ENCODE measurements around the gene IRF1.

The IRF1 gene

DNA sequence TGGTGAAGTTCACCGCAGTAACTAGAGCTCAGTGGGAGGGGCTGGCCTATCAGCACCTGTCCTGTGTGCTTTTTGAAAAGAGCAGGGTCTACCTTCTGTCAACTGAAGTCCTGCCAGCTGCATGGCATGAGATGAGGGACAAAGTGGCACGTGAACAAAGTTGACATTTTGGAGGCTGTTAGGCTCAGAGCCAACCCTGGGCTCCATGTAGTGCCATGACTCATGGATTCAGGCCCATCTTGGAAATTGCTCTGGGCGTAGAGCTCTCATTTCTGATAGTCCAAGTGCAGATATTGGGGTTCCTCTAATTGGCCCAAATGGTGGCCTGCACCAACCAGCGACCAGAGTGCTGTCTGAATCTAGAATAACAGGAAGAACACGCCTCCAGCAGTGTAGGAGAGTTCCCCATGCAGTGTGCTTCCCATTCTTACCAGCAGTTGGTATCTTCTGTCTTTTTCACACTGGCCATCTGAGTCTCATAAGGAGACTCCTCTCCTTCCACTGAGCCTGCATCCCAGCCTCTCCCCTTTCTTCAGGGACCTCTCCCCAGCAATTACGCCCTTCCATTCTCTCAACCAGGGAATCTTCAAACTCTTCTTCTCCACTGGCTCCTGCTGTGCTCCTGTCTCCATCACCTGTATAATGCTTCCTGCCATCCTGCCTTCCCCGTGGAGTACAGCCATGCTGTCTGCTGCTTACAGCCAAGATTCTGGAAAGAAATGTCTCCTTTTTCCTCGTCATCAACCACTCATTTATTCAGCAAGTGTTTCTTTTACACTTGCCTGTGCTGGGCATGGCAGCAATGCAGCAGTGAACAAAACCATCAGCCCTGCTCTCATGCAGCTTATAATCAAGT lies 30.4 kb downstream of the IRF1 start:
- no peak for DNase-seq (ENCODE audit: low read depth)
- no peak overlapping the region for H3K4me3 ChIP-seq (ENCODE audit: low read depth, low read length)
- TF ChIP-seq, protein P1, sequence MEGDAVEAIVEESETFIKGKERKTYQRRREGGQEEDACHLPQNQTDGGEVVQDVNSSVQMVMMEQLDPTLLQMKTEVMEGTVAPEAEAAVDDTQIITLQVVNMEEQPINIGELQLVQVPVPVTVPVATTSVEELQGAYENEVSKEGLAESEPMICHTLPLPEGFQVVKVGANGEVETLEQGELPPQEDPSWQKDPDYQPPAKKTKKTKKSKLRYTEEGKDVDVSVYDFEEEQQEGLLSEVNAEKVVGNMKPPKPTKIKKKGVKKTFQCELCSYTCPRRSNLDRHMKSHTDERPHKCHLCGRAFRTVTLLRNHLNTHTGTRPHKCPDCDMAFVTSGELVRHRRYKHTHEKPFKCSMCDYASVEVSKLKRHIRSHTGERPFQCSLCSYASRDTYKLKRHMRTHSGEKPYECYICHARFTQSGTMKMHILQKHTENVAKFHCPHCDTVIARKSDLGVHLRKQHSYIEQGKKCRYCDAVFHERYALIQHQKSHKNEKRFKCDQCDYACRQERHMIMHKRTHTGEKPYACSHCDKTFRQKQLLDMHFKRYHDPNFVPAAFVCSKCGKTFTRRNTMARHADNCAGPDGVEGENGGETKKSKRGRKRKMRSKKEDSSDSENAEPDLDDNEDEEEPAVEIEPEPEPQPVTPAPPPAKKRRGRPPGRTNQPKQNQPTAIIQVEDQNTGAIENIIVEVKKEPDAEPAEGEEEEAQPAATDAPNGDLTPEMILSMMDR (IDR thresholded peaks at IDR 0.05; ENCODE audit: control insufficient read depth, extremely low read depth, insufficient read depth), result no peak

DNA sequence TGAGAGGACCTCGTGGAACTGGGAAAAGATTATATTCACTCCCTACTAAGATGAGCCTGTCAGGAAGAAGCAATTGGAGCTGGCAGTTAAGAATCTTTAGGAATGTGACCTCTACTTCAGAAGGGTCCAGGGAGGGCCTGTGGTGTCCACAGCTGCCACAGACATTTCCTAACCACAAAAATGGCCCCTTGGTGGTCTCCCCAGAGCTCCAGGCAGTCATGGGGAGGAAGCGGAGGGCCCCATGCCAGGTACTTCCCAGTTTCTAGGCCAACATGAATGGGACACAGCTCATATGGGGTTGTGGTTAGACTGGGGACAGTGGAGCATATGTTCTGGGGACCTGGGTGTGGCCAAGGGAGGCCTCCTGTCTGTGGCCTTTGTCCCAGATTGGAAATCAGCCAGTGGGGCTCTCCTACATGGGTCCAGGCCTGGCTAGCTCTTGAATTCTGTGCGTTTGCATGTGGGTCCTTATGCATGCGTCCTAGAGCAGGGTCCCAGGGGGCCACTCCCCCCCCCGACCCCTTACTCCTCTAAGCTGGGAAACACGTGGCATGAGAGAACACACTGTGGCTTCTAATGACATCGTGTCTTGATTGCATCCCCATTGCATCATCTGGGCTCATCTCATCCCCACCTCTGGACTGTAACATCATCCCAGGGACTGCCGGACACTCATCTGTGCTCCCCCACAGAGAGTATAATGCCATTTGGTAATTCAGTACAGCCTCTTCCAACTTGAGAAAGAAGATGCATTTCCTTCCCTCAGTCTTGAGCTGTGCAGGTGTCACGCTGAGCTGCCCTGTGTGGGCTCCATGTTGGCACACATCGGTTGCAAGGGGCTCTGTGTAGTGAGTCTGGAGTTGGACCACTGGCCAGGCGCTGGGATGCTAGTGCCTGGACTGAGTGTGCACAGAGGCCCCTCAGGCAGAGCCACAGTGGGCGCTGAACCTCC lies 31.3 kb downstream of the IRF1 start:
- TF ChIP-seq, protein P1 (IDR thresholded peaks at IDR 0.05; ENCODE audit: control insufficient read depth, extremely low read depth, insufficient read depth), result no peak
- H3K4me3 ChIP-seq (ENCODE audit: low read depth, low read length), result no peak overlapping the region
- DNase-seq (ENCODE audit: low read depth), result no peak

DNA sequence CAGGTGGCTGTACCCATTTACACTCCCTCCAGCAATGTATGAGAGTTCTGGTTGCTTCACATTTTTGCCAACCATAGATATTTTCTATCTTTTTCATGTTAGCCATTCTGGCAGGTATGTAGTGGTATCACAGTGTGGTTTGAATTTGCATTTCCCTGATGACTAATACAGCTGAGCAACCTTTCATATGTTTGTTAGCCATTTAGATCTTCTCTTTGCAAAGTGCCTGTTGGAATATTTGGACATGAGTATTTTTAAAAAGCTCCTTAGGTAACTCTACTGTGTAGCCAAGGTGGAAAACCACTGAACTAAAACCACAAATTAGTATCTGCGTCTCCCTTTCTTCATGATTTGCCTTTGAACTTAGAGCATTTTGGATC lies 31.9 kb downstream of the IRF1 start:
- TF ChIP-seq, protein P1 (IDR thresholded peaks at IDR 0.05; ENCODE audit: control insufficient read depth, extremely low read depth, insufficient read depth), result no peak
- DNase-seq (ENCODE audit: low read depth), result no peak
- H3K4me3 ChIP-seq (ENCODE audit: low read depth, low read length), result no peak overlapping the region

DNA sequence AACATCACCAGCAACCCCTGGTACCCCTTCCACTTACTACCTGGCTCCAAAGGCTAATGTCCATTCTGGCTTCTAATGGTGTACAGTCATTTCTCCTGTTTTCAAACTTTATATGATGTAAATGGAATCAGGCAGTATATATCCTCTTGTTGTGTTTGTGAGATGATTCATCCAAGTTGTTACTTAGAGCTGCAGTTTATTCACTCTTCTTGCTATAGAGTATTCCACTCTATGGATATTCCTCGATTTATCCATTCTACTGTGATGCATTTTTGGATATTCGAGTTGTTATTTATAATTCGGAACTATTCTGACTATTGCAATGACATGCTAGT lies 32.4 kb downstream of the IRF1 start:
- H3K4me3 ChIP-seq (ENCODE audit: low read depth, low read length), result no peak overlapping the region
- no peak for DNase-seq (ENCODE audit: low read depth)

DNA sequence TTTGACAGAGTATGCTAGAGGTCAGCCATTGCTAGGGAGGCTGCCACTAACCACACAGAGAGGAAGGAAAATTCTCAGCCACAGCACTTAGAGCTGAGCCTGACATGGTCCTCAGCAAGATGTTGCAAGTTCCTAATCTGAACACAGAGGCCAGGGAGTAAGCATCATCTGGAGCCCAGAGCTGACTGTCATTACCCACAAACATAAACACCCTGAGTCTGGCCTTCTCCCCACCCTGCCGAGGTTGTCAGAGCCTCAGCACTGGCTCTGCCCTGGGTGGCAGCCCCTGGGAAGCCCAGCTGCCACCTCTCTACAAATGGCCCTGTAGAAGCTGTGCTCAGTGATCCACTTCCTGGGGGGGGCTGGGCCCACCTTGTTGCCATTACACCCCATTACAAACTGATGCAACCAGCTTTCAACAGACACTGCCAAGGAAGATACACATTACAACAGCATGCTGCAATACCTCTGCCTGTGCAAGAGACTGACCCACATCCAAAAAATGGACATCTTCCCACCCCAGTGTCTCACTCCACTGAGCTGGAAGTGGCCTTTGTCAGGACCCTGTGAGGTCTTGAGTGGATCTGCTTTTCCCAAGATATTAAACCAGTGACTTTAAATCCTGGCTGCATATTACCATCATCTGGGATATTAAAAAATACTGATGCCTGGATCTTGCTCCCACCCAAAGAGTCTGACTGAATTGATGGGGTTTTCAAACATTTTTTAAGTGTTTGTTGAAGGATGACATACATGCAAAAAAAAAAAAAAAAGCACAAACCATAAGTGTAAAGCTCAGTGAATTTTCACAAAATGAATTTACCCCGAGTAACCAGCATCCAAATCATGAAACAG lies 33.0 kb downstream of the IRF1 start:
- no peak for DNase-seq (ENCODE audit: low read depth)
- H3K4me3 ChIP-seq (ENCODE audit: low read depth, low read length), result no peak overlapping the region
- TF ChIP-seq, protein P1 (IDR thresholded peaks at IDR 0.05; ENCODE audit: control insufficient read depth, extremely low read depth, insufficient read depth), result no peak

More for the DNA sequence above, 32.4 kb downstream of the IRF1 start:
- TF ChIP-seq, protein P1 (IDR thresholded peaks at IDR 0.05; ENCODE audit: control insufficient read depth, extremely low read depth, insufficient read depth), result no peak

DNA sequence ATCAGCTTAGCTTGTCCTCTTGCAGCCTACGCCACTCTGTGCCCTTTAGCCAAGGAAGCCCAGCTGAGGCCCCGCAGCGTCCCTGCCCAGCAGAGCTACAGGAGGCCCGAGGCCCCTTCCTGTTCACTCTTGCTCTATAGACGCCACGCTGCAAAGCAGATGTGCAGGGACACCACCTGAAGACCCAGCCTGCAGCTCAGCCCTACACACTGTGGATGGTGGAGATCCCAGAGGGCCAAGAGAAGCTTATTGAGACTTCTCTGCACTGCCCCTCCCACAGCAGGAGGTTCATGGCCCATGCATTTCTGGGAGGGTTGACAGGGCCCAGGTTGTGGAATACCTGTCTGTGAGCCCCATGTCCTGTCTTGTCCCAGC lies 33.6 kb downstream of the IRF1 start:
- no peak overlapping the region for H3K4me3 ChIP-seq (ENCODE audit: low read depth, low read length)
- no peak for DNase-seq (ENCODE audit: low read depth)
- TF ChIP-seq, protein P1 (IDR thresholded peaks at IDR 0.05; ENCODE audit: control insufficient read depth, extremely low read depth, insufficient read depth), result no peak

Measured in LNCaP clone FGC (cell line).